ENCODE data around the gene PITPNM3.

The PITPNM3 gene

GRCh38 chr17:6525141-6525540 lies 31.2 kb downstream of the PITPNM3 start:
- DNase-seq = no peak

- DNase-seq = peak; percentile 24
These were observed 31.8 kb downstream of the PITPNM3 start for GRCh38 chr17:6524520-6524919.

GRCh38 chr17:6523809-6524355 lies 32.5 kb downstream of the PITPNM3 start:
- no peak for DNase-seq

GRCh38 chr17:6523330-6523729 lies 33.0 kb downstream of the PITPNM3 start:
- no peak for DNase-seq

GRCh38 chr17:6521586-6521985 lies 34.8 kb downstream of the PITPNM3 start:
- no peak for DNase-seq

GRCh38 chr17:6517062-6517461 lies 39.3 kb downstream of the PITPNM3 start:
- no peak for DNase-seq

GRCh38 chr17:6514371-6514770 lies 42.0 kb downstream of the PITPNM3 start:
- DNase-seq = no peak

GRCh38 chr17:6512552-6512951 lies 43.8 kb downstream of the PITPNM3 start:
- DNase-seq = no peak

GRCh38 chr17:6510321-6510977 lies 45.9 kb downstream of the PITPNM3 start:
- no peak for DNase-seq

- no peak for DNase-seq
These were observed 46.4 kb downstream of the PITPNM3 start for GRCh38 chr17:6509921-6510320.

- DNase-seq = no peak
These were observed 47.2 kb downstream of the PITPNM3 start for GRCh38 chr17:6509031-6509771.

GRCh38 chr17:6508519-6509030 lies 47.8 kb downstream of the PITPNM3 start:
- DNase-seq = peak; percentile 68

GRCh38 chr17:6508016-6508415 lies 48.3 kb downstream of the PITPNM3 start:
- no peak for DNase-seq

GRCh38 chr17:6507535-6507934 lies 48.8 kb downstream of the PITPNM3 start:
- DNase-seq = no peak

- no peak for DNase-seq
These were observed 49.6 kb downstream of the PITPNM3 start for GRCh38 chr17:6506679-6507231.

- no peak for DNase-seq
These were observed 50.8 kb downstream of the PITPNM3 start for GRCh38 chr17:6505425-6506142.

GRCh38 chr17:6503641-6504195 lies 52.6 kb downstream of the PITPNM3 start:
- no peak for DNase-seq

GRCh38 chr17:6502871-6503509 lies 53.4 kb downstream of the PITPNM3 start:
- DNase-seq = no peak

GRCh38 chr17:6502142-6502541 lies 54.2 kb downstream of the PITPNM3 start:
- no peak for DNase-seq

GRCh38 chr17:6501359-6501758 lies 55.0 kb downstream of the PITPNM3 start:
- DNase-seq = no peak

- DNase-seq = peak; percentile 19
These were observed 57.3 kb downstream of the PITPNM3 start for GRCh38 chr17:6498901-6499540.

- DNase-seq = no peak
These were observed 58.0 kb downstream of the PITPNM3 start for GRCh38 chr17:6498356-6498755.

Data from NCI-H446 treated with DMSO at 0.1 percent for 48 hours (cell line).